Activated CD8-positive, alpha-beta T cell treated with anti-CD3 and anti-CD28 coated beads, Interleukin-2, amount 10 ng/mL, durations not matched to agents 7 days and 5 days (primary cell): ENCODE data around the gene LRMDA. TPM values are rescaled to one million over a fixed set of nuclear protein-coding genes. Genes with fewer than 3 reads are reported as not detected.

Source experiments
- ATAC-seq: fragments of 150-1000 bp; cut with Tn5 transposase; one replicate; pipeline ENCODE4 v1.10.0; 2021; ENCODE audit warnings: moderate library complexity
- CTCF ChIA-PET: fragments of 350-600 bp; sonication (Branson Sonifier 250); formaldehyde crosslinking; loops from one replicate; lab custom pipeline; 2021; ENCODE audit warnings: antibody characterized with exemption; lab: Charles Lee
- POLR2A ChIA-PET: fragments of 350-600 bp; sonication (Branson Sonifier 250); formaldehyde crosslinking; loops from one replicate; lab custom pipeline; 2021; ENCODE audit warnings: antibody characterized with exemption; lab: Charles Lee
- DNase-seq: peaks from one replicate; pipeline ENCODE4 v3.0.0-alpha.2; 2020
- H3K27ac Mint-ChIP-seq: one replicate; pipeline ENCODE4 v1.8.0; 2021; ENCODE audit warnings: mild to moderate bottlenecking, mixed read lengths
- H3K27me3 Mint-ChIP-seq: one replicate; pipeline ENCODE4 v1.8.0; 2021; ENCODE audit warnings: low read depth, mixed read lengths
- H3K36me3 Mint-ChIP-seq: one replicate; pipeline ENCODE4 v1.8.0; 2021; ENCODE audit warnings: low read depth, mixed read lengths
- H3K4me1 Mint-ChIP-seq: one replicate; pipeline ENCODE4 v1.8.0; 2021; ENCODE audit warnings: low read depth, mixed read lengths
- H3K4me3 Mint-ChIP-seq: one replicate; pipeline ENCODE4 v1.8.0; 2021; ENCODE audit warnings: mild to moderate bottlenecking, mixed read lengths
- H3K9me3 Mint-ChIP-seq: one replicate; pipeline ENCODE4 v1.8.0; 2022; ENCODE audit warnings: mixed read lengths; ENCODE audit not compliant: insufficient read depth
- total RNA-seq, 2 experiments: library from RNA; stranded (reverse); gene quantifications; one replicate each; pipeline ENCODE4 v1.2.3, GENCODE V29; 2021

LRMDA gene
- total RNA-seq, 2 experiments from 2014 or later: not detected

DNA sequence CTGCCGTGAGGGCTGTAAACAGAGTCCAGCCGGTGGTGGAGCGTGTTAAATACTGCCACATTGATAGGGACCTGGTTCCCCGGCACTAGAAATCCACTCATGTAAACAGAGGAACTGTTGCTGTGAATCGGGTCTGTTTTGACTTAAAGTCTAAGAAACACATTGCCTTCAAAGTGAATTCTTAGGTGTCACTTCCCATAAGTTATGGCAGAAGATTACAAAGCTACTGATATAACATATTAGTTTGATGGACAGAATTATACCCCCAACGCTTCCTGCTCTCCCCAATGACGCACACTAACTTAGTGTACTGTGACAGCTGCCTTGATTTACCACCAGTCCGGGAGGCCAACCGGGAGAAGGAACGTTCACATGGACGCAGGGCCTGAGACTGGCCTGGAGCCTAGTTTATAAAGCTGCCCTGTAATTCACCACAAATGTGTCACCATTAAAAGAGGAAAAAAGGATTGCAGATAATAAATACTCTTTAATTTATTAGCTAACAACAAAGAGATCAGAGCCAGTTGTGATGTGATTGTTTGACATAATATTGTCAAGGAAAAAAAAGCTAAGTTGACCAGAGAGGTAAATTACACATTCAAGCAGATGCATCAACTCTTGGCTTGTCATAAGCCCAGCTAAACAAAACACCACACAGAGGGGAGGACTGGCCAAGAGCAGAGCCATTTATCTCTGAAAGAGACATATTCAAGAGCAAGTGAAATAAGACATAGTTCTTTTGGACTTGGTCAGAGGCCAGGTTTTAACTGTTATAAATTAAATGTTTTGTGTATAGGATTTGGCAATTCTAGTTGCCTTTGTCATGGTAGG is 820.6 kb downstream of the LRMDA start:
- H3K27ac Mint-ChIP-seq: no peak overlapping the region
- POLR2A ChIA-PET: no interaction called here
- no peak for ATAC-seq
- no peak for DNase-seq
- H3K4me1 Mint-ChIP-seq: no peaks in the 10 kb centered on the region
- H3K9me3 Mint-ChIP-seq: no peaks in the 10 kb centered on the region
- H3K4me3 Mint-ChIP-seq: no peak overlapping the region
- H3K27me3 Mint-ChIP-seq: no peaks in the 10 kb centered on the region
- CTCF ChIA-PET: no interaction called here
- no peaks in the 10 kb centered on the region for H3K36me3 Mint-ChIP-seq

- Mint-ChIP-seq H3K36me3 (no peaks in the 10 kb centered on the region), H3K27ac (no peak overlapping the region), H3K9me3 (no peaks in the 10 kb centered on the region), H3K27me3 (no peaks in the 10 kb centered on the region), H3K4me1 (no peaks in the 10 kb centered on the region), H3K4me3 (no peak overlapping the region)
- ATAC-seq (no peak), DNase-seq (no peak)
- POLR2A ChIA-PET: no interaction called here
- CTCF ChIA-PET: no interaction called here
Measured at GRCh38 chr10:76252733-76253132, 821.3 kb downstream of the LRMDA start.

DNA sequence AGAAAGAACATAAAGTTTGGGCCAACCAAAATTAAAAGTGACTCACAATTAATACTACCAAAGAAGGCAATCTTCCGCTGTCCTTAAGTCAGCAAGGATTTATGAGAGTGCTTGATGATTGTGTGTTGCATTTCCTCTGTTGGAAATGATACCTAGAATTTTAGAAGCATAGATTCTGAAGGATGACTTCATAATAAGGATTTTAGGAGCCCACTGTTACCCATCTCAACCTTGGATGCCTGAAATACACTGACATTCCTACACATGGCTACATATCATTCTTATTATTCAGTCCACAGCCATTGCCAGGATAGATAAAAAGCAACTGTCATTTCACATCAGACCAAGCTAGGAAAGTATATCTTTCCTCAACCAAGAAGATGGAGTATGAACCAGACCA is 823.8 kb downstream of the LRMDA start:
- no peak overlapping the region for H3K4me3 Mint-ChIP-seq

GRCh38 chr10:76257816-76258215 is 826.4 kb downstream of the LRMDA start:
- Mint-ChIP-seq H3K4me1 (no peaks in the 10 kb centered on the region), H3K27me3 (no peaks in the 10 kb centered on the region), H3K9me3 (peaks cover 9% of the 10 kb centered on the region), H3K27ac (no peak overlapping the region), H3K4me3 (no peak overlapping the region), H3K36me3 (no peaks in the 10 kb centered on the region)
- no peak for ATAC-seq
- CTCF ChIA-PET: no interaction called here
- POLR2A ChIA-PET: no interaction called here
- no peak for DNase-seq

More for the DNA sequence above, 823.8 kb downstream of the LRMDA start:
- Mint-ChIP-seq H3K4me1 (no peaks in the 10 kb centered on the region), H3K36me3 (no peaks in the 10 kb centered on the region), H3K27me3 (no peaks in the 10 kb centered on the region), H3K27ac (no peak overlapping the region), H3K9me3 (peaks cover 4% of the 10 kb centered on the region)
- ATAC-seq (no peak), DNase-seq (no peak)
- CTCF ChIA-PET: no interaction called here
- POLR2A ChIA-PET: no interaction called here

- CTCF ChIA-PET: no interaction called here
- POLR2A ChIA-PET: no interaction called here
- DNase-seq: no peak
Measured at GRCh38 chr10:76265441-76266113, 834.2 kb downstream of the LRMDA start.

GRCh38 chr10:76268530-76268929 is 837.1 kb downstream of the LRMDA start:
- Mint-ChIP-seq H3K27me3 (no peaks in the 10 kb centered on the region), H3K4me3 (no peak overlapping the region), H3K9me3 (no peaks in the 10 kb centered on the region), H3K4me1 (no peaks in the 10 kb centered on the region), H3K36me3 (no peaks in the 10 kb centered on the region), H3K27ac (no peak overlapping the region)
- ChIA-PET CTCF (no interaction called here), POLR2A (no interaction called here)
- no peak for DNase-seq
- ATAC-seq: no peak

More at GRCh38 chr10:76265441-76266113, 834.2 kb downstream of the LRMDA start:
- Mint-ChIP-seq H3K36me3 (no peaks in the 10 kb centered on the region), H3K27me3 (no peaks in the 10 kb centered on the region), H3K4me3 (no peak overlapping the region), H3K9me3 (peaks cover 3% of the 10 kb centered on the region), H3K4me1 (no peaks in the 10 kb centered on the region), H3K27ac (no peak overlapping the region)
- no peak for ATAC-seq

DNA sequence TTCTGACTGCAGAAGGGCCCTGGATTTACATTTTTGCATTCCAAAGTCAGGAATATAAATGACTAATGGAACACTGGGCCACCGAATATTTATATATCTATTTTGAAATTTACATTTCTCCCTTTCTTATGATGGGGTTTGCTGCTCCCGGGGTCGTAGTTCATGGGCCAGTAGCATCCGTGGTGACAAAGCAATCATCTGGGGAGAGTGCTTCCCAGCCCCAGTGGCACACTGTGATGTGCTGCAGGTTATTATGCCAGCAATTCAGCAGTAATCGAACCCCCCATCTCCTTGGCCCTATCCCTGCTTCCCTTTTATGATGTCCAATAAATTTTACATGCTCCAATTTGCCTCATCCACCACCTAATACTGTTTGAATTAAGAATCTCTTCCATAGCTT is 837.5 kb downstream of the LRMDA start:
- no peaks in the 10 kb centered on the region for H3K27me3 Mint-ChIP-seq
- H3K4me3 Mint-ChIP-seq: no peak overlapping the region
- ChIA-PET POLR2A (no interaction called here), CTCF (no interaction called here)
- no peaks in the 10 kb centered on the region for H3K9me3 Mint-ChIP-seq
- no peak overlapping the region for H3K27ac Mint-ChIP-seq
- H3K36me3 Mint-ChIP-seq: no peaks in the 10 kb centered on the region
- ATAC-seq (no peak), DNase-seq (no peak)
- H3K4me1 Mint-ChIP-seq: no peaks in the 10 kb centered on the region

- CTCF ChIA-PET: interaction anchor here (1.0 kb wide), 1 partner anchor 25 kb away, joined by 3 read pairs; no protein-coding TSS in a partner anchor
- no peak overlapping the region for H3K27ac Mint-ChIP-seq
- H3K4me1 Mint-ChIP-seq: no peaks in the 10 kb centered on the region
- ATAC-seq (no peak), DNase-seq (no peak)
- no peak overlapping the region for H3K4me3 Mint-ChIP-seq
- no peaks in the 10 kb centered on the region for H3K36me3 Mint-ChIP-seq
- peaks cover 12% of the 10 kb centered on the region for H3K9me3 Mint-ChIP-seq
- H3K27me3 Mint-ChIP-seq: no peaks in the 10 kb centered on the region
- POLR2A ChIA-PET: no interaction called here
Measured at GRCh38 chr10:76270464-76270863, 839.0 kb downstream of the LRMDA start.

DNA sequence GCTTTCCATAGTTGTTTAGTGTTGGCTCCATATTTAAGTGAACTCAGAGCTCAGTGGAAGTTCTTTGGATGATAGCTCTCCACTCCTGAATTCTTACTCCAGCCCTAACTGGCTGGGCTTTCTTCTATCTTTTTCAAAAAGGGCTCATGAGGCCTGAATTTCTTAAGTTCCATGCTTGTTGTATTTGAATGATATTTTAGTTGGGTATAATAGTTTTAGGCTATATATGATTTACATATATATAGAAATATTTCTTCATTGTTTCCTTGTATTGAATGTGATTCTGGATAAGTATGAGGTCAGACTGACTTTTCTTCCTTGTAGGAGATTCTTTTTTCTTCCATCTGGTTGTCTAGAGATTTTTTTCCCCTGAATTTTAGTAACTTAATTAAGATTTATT is 843.5 kb downstream of the LRMDA start:
- Mint-ChIP-seq H3K27me3 (no peaks in the 10 kb centered on the region), H3K4me1 (no peaks in the 10 kb centered on the region), H3K36me3 (no peaks in the 10 kb centered on the region), H3K4me3 (no peak overlapping the region), H3K9me3 (peaks cover 15% of the 10 kb centered on the region), H3K27ac (no peak overlapping the region)
- DNase-seq (no peak), ATAC-seq (no peak)
- ChIA-PET CTCF (no interaction called here), POLR2A (no interaction called here)

- DNase-seq: no peak
- H3K4me3 Mint-ChIP-seq: no peak overlapping the region
- no peak overlapping the region for H3K27ac Mint-ChIP-seq
- H3K36me3 Mint-ChIP-seq: no peaks in the 10 kb centered on the region
- H3K4me1 Mint-ChIP-seq: no peaks in the 10 kb centered on the region
- POLR2A ChIA-PET: no interaction called here
- CTCF ChIA-PET: no interaction called here
- ATAC-seq: no peak
- H3K9me3 Mint-ChIP-seq: peaks cover 15% of the 10 kb centered on the region
- no peaks in the 10 kb centered on the region for H3K27me3 Mint-ChIP-seq
Measured at GRCh38 chr10:76278811-76279460, 847.5 kb downstream of the LRMDA start.

DNA sequence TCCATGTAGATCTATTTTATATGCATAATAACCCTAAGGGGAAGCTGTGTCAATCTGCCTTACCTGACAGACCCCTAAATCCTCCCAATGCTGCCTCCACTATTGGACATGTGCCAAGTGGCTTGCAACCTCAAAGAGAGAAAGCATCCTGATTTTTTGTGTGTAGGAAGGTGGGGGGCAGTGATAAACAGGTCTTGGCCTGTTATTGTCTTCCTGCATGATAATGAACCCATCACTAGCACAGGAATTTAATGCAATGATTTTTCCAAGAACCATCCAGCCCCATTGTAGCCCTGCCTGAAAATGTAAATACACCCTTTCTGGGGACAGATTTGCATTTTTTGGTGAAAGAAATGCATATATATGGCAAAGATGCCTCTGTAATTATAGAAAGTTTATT is 850.2 kb downstream of the LRMDA start:
- POLR2A ChIA-PET: no interaction called here
- Mint-ChIP-seq H3K4me1 (no peaks in the 10 kb centered on the region), H3K4me3 (no peak overlapping the region), H3K27ac (no peak overlapping the region), H3K36me3 (no peaks in the 10 kb centered on the region), H3K27me3 (no peaks in the 10 kb centered on the region), H3K9me3 (no peaks in the 10 kb centered on the region)
- no peak for DNase-seq
- CTCF ChIA-PET: no interaction called here
- no peak for ATAC-seq
